HG02588 (cell line): Measurements from ENCODE around the gene TTC13.

Source experiments
- ATAC-seq: cut with Tn5 transposase; IDR thresholded peaks from one replicate; pipeline ENCODE4 v1.9.1; 2021; ENCODE audit warnings: mild to moderate bottlenecking, moderate library complexity; ENCODE audit not compliant: unreplicated experiment

The TTC13 gene

DNA sequence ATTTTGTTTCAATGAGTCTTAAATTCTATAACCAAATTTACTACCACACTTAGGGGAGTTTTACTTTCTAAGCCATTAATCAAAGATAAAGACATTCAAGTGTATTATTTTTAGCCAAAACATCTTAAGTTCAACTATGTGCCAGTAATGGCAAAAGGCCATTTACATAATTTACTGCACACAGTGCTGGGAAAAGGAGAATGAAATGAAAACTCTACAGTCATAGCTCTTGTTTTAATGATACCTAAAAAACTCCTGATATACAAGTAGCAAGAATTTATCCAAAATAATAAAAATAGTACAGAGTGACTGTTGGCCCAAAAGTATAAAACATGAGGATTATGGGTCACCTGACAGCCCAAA lies 67.9 kb downstream of the TTC13 start:
- no peak for ATAC-seq

DNA sequence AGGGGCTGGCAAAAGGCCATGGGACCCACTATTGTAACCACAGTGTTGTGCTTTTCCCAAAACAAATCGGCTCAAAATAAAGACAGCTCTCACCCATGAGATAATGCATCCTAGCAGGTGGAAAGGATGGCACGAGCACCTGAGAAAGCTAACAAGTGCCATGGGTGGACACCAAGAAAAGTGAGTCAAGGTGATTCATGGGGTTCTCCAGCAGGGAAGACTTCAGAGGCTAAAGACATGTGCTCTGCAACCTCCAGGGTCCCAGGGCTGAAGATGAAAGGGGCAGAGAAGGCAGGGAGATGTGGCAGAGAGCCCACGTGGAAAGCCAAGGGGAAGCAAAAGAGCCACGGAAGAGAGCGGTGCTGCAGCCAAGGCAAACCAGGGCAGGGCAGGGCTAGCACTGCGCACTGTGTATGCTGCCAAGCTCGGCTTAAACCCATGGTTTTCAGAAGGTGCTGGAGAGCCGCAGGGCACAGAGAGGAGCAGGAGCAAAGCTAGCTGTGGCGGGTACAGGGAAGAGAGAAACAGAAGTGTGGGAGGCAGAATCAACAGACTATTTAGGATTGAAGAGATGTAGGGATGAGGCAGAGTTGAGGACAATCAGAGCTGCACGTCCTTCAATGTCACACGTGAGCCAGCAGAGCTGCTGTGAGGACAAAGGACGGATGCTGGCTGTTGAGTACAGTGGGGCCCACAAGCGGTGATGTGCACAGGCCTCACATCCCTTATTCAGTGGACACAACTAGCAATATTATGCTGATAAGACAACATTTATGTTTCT lies 68.5 kb downstream of the TTC13 start:
- ATAC-seq = no peak

DNA sequence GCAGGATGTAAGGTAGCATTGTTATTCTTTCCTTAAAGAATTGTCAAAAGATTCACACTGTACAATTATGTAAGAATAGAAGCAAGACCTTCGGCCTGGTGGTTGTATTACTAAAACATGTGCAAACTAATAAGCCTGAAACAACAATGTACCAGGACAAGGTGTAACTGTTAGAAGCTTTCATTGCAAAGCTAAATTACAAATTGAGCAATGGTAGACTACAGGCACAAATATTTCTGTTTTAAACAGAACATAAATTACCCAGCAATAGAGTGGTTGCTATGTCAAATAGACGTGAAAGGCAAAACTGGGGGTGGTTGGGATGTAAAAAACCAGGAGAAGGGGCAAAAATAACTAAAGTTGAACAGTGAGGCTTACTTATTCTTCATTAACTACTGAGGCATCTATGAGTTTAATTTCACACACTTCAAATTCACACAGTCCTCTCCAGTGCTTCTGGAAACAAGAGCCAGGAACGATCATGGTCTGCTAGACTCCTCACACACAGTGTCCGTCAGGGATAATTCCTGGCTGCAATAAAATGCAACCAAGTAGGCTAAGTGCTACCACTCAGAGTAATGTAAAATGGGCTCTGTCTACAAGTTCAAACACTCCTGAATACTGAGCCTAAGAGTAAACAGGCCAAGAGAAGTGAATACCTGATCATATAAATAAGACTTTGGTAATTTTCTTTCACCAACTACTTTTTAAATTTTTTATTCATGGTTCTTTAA lies 71.0 kb downstream of the TTC13 start:
- ATAC-seq = no peak

DNA sequence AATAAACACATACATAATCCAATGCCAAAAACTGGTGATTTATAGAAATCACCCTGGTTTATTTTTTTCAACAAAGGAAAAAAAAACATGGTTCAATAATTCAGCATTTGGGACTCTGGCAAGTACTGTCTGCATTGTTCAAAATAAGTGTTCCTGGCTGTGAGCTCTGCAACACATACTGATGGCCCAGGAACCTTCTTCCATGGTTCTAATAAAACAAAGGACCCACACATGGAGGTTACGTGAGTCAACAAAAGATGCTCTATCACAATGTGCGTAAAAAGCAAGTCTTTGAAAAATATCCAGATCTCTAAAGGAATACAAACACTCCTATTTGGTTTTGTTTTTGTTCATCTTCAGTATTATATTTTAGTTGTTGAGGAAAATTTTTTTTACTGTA lies 72.4 kb downstream of the TTC13 start:
- ATAC-seq = no peak

DNA sequence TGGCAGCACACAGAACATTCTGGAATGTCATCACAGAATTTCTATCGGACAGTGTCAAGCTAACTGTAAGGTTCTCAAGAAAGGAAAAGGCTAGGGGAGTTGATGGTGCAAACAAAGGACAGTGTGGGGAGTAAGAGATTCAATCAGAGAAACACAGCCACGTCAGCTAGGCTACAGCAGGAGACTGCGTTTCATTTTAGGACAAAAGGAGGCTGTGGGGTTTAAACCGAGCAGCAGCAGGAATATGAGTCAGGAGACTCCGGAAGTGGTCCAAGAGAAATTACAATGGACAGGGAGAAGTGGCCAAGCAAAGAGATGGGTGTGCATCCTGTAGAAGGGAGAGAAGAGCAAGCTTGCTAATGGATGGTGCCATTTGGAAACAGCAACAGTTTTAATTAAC lies 72.9 kb downstream of the TTC13 start:
- no peak for ATAC-seq

DNA sequence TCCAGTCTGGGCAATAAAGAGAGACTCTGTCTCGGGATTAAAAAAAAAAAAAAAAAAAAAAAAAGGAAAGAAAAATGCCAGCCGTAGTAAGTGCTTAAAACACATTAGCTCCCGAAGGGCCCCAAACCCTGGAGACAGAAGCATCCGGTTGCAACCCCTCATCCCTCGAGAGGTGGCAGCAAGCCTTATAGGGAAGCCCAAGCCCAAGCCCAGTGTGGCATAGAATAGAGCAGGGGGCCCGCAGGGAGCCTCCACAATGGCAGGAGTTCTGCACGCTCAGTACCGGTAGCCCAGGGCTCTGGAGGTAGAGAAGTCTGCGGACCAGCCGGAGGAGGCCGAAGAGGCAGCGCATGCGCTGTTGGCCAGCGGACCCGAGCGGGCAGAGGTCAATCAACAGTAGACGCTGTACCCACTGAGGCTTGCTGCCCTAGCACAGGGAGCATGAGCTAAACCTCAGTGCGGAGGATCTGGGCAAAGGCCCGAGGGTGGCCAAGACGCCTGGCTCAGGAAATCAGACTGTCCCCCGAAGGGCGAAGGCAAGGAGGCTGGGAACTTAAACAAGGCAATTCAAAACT lies 76.2 kb downstream of the TTC13 start:
- ATAC-seq = no peak

DNA sequence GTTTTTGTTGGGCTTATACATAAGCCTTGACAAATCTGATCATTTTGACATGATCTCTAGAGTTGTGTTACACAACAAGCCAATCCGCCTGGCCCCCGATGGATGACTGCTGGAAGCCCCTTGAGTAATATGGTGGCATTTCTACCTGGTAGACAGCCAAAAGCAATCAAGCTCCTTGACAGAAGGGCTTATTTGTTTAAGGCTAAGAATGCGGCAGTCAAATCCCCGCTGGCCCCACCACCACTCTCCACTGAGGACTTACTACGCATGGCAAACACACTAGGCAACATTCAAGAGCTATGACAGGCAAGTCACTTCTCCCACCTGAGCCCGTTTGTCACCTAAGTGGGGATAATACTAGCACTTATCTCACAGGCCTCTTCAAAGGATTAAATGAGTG lies 77.0 kb downstream of the TTC13 start:
- no peak for ATAC-seq

DNA sequence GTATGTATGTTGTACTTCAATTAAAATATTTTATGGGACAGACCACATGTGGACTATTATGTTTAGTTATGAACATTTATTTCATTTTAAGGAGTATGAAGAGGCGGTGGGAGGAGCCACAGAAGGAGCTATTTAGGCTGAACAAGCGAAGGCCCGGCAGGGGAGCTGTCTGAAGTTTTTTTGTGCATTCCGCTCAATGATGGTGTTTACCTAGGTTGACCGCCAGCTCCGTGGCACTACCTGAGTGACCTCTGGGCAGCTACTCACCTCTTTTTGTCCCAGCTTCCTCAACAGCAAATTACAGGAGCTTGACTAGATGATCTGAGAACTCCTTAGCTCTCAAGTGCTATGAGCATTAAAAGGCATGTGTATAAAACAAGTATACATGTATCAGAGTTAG lies 77.7 kb downstream of the TTC13 start:
- no peak for ATAC-seq

DNA sequence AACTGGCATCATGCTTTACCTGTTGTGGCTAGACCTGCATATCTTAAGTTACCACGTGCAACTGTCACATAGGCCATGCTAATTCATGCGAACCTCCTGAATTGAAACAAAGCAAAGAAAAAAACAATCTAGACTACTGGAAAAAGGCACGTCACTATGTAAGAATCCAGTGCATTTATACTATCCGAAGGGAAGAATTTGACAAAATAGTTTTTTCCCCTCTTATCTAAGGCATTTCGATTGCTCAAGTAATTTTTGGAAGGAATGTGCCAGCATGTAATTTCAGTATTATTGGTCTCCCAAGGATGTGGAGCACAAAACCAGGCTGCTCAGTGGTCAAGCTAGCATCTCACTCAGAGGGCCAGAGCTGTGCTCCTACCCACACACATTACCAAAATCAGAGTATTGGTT lies 78.8 kb downstream of the TTC13 start:
- ATAC-seq = no peak

DNA sequence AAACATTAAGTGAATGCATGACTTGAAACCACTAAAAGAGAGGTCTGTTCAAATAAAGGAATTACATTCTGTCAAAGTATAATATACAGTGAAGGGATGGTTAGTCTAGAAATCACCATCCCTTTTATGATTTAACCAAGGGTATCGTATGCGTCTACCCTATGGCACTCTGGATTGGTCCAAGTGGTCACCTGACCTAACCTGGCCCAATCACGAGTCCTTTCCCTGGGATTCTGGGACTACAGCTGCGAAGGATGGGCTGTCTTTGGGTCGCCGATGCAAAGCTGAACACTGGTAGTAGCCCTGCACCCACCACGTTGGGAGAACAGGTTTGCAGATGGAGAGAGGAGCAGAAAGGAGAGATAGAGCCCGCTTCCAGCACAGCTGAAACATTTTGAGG lies 79.9 kb downstream of the TTC13 start:
- ATAC-seq = no peak

DNA sequence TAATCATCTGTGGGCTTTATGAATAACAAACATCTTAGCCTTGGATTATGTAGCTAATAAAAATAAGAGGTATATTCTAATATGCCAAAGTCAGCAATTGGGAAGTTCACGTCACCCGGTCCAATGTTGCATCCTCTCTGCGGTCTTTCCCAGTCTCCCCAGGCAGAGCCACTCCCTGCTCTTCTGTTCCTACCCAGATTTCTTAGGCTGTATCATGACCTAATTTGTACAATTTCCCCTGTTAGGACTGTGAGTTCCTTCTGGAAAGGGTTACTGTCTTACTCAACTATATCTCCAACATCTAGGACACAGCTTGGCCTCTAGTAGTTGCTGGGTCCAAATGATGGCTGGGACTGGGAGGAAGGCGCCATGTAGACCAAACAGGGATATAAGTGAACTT lies 80.5 kb downstream of the TTC13 start:
- no peak for ATAC-seq

DNA sequence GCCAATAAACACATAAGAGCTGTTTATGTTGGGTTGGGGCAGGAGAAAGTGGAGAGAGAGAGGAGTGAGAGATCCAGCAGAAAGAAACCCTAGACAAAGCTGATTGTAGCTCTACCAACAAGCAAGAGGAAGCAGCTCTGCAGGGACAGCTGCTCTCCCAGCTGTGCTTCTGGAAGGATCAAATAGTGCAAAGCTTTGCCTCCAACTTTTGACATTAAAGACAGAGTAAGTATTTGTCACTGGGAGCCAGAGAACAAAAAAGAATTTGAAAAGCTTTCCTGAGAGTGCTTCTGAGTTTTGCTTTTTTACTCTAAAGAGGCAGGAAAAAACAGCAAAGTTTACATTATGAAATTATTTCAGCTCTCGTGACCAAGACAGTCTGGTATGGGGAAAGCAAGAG lies 81.9 kb downstream of the TTC13 start:
- ATAC-seq = no peak

DNA sequence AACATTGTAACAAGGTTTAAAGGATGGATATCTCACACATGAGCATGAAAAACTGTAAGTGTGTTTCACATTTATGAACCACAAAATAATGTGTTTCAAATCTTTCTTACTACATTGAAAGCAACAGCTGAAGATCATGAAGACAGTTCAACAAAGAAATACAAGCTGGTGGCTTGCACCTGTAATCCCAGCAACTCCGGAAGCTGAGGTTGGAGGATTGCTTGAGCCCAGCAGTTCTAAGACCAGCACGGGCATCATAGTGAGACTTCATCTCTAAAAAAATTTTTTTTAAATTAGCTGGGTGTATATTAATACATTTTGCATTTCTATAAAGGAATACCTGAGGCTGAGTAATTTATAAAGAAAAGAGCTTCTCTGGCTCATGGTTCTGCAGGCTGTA lies 83.2 kb downstream of the TTC13 start:
- ATAC-seq = no peak

DNA sequence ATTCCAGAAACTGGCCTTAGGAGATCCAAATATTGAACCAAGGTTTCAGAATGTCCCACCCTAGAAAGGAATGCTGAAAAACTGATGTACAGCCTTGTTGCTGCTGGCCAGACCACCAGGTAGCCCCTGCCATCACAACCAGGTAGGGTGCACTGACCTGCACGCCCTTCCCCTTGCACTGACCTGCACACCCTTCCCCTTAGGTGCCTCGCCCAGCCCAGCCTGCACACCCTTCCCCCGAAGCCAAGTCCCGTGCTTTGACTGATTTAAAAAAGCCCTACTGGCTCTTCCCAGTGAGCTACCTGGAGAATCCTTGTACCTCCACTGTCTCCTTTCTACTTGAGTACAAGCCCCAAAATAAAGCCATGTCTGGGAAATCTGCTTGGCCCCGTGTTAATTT lies 84.0 kb downstream of the TTC13 start:
- no peak for ATAC-seq

DNA sequence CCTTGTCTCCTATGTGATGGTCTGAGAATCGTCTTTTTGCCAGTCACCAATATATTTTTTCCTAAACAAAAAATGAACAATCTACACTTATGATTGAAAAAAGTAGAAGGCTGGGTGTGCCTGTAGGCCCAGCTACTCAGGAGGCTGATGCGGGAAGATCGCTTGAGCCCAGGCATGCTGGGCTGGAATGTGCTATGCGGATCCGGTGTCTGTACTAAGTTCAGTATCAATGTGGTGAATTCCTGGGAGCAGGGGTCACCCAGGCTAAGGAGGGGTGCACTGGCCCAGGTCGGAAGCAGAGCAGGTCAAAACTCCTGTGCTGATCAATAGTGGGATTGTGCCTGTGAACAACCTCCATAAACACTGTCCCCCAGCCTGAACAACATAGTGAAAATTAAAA lies 84.6 kb downstream of the TTC13 start:
- no peak for ATAC-seq

DNA sequence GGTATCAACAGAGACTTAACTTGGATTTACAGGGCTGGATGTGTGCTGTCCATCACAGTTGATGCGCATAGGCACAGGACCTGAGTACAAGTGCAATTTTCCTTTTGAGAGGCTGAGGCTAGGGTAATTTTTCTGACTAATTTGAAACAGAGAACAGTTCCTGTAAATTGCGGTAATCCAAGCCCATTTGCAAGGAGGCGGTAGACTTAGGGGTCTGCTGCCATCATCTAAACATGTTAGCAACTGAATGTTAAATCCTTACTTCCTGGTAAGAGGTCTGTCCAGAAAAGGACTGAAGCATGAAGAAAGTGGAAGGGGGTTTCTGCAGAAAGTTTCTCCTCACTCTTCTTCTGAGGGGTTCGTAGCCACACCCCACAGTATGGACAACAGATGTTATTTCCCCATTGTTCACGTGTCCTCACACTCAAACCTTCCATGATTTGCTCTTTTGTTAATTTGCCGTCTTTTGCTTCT lies 86.6 kb downstream of the TTC13 start:
- ATAC-seq = peak; percentile 57

DNA sequence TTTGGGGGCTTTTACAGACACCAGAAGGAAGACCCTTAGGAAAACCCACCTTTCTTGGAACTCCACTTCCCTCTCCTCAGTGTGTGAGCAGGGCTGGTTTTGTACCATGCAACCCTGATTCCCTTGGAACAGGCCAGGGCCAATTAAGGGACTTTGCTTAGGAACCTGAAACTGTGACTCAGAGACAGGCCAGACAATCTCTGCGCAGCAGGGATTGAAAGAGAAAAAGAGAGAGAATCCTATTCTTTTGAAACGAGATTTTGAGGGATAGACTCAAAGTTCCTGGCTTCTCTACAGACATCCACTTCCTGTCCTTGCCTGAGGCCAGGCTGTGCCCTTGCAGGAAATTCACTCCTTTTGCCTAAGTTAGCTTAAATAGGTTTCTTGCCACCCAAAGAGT lies 87.2 kb downstream of the TTC13 start:
- no peak for ATAC-seq

DNA sequence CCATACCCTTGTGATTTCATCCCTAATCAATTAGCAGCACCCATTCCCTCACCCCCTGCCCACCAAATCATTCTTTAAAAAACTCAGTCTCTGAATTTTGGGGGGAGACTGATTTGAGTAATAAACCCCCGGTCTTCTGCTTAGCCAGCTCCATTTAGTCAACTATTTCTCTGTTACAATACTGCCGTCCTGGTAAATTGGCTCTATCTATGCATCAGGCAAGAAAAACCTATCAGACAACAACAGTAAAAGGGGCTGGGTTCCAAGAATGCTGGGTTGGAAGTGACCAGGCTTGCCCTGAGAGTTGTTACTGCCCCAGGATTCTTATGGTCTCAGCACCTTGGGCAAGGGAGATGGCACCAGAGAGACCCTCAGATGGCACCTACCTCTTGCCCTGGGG lies 94.0 kb downstream of the TTC13 start:
- no peak for ATAC-seq

DNA sequence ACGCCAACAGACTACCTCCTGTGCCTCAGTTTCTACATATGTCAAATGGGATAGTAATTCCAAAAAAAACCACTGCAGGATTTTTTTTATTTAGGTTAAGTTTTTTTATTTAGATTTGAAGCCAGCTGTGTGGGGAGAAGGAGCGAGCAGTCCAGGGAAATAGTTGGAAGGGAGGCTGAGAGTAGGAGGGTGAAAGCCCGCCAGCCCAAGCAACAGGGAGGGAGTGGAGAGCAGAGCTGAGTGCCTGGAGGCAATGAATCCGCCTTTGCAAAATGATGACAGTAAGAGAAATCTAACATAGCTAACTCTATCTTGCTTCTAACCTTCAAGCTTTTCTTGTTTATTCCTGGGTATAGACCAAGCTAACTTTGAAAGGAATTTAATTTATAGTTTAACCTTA lies 94.7 kb downstream of the TTC13 start:
- no peak for ATAC-seq

DNA sequence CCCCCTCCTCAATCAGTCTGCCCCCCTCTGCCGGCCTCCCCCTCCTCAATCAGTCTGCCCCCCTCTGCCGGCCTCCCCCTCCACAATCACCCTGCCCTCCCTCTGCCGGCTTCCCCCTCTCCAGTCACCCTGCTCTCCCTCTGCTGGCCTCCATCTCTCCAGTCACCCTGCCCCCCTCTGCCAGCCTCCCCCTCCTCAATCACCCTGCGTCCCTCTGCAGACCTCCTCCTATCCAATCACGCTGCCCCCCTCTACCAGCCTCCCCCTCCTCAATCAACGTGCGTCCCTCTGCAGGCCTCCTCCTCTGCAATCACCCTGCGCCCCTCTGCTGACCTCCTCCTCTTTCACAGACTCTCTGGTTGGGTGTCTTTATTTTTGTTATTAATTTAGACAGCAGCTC lies 98.9 kb downstream of the TTC13 start:
- ATAC-seq = no peak

DNA sequence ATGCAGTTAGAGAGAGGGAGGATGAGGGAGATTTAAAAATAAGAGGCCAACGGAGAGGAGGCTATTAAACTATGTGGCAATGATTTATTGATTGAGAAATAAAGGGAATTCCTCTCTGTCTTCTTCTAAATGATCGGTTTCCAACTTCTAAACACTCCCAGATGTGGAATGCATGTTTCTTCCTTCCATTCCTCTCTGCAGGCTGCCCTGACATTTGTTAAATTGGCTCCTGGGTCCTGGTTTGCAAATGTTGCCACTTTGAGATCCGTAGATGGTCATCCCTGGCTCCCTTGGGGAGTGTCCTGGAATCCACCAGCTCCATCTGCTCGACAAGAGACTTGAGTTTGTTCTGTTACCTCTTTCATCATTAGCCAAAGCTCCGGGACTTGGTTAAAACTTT lies 100.1 kb downstream of the TTC13 start:
- ATAC-seq = no peak

DNA sequence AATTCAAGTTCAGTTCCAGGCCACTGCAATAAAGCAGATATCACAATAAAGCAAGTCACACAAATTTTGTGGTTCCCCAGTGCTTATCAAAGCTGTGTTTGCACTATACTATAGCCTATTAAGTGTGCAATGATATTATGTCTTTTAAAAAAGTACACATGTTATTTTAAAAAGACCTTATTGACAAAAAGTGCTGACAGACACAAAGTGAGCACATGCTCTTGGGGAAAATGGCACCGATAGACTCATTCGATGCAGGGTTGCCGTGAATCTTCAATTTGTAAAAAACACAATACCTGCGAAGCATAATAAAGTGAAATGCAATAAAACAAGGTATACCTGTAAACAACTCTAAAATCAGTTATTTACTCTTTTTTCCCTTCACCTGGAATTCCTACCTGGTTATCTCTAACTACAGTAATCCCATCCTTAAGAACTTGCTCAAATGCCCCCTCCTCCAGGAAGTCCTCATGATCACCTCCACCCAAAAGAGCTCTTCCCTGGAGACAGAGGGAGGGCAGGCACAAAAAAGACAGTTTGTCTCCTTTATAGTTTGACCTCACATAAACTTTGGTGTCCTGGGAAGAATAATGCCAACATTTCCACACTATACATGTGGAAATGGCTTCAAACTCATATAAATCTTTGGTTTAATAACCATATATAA lies 100.6 kb downstream of the TTC13 start:
- no peak for ATAC-seq
